GM15510 (cell line): Measurements from ENCODE around the gene ARL13B.
A peak's percentile ranks its signal among the peaks of the same experiment; 100 is the strongest.

Source experiments
- POLR2A ChIP-seq: IDR thresholded peaks from 3 replicates; pipeline ENCODE4 v1.6.1; 2011; ENCODE audit warnings: borderline replicate concordance; ENCODE audit not compliant: insufficient read length; ENCODE audit errors: extremely low read depth

The ARL13B gene

GRCh38 chr3:94026623-94027022, 46.7 kb downstream of the ARL13B start:
- no peak for TF ChIP-seq POLR2A

- no peak for TF ChIP-seq POLR2A
Measured at GRCh38 chr3:94028093-94028837, 48.3 kb downstream of the ARL13B start, which contains the start of gene STX19. Gene STX19, minus strand, starts transcription at chr3:94028597. Its CDS starts 13,328 bp downstream, at chr3:94015269.

GRCh38 chr3:94036909-94037507, 57.1 kb downstream of the ARL13B start:
- no peak for TF ChIP-seq POLR2A

- no peak for TF ChIP-seq POLR2A
Measured at GRCh38 chr3:94043285-94043684, 63.3 kb downstream of the ARL13B start.

GRCh38 chr3:94046533-94046932, 66.6 kb downstream of the ARL13B start:
- TF ChIP-seq POLR2A = no peak

GRCh38 chr3:94049267-94049666, 69.3 kb downstream of the ARL13B start:
- no peak for TF ChIP-seq POLR2A

GRCh38 chr3:94050546-94050945, 70.6 kb downstream of the ARL13B start:
- TF ChIP-seq POLR2A = no peak

GRCh38 chr3:94061297-94061696, 81.3 kb downstream of the ARL13B start:
- TF ChIP-seq POLR2A = no peak

- peak; percentile 72 for TF ChIP-seq POLR2A
Measured at GRCh38 chr3:94062513-94063404, 82.8 kb downstream of the ARL13B start, which contains the start of the genes DHFR2 and NSUN3. Gene DHFR2, minus strand, starts transcription at chr3:94062916. Its CDS starts 1,405 bp downstream, at chr3:94061511. Gene NSUN3, plus strand, starts transcription at chr3:94063061. Its CDS starts 66 bp downstream, at chr3:94063127.

GRCh38 chr3:94063496-94064119, 83.7 kb downstream of the ARL13B start:
- no peak for TF ChIP-seq POLR2A

GRCh38 chr3:94064243-94064860, 84.4 kb downstream of the ARL13B start:
- TF ChIP-seq POLR2A = no peak

- TF ChIP-seq POLR2A = no peak
Measured at GRCh38 chr3:94065122-94065521, 85.2 kb downstream of the ARL13B start.

GRCh38 chr3:94065819-94066480, 86.0 kb downstream of the ARL13B start:
- no peak for TF ChIP-seq POLR2A
